GM23338 (cell line): ENCODE data around the gene FCHSD2. TPM values are rescaled to one million over a fixed set of nuclear protein-coding genes. Genes with fewer than 3 reads are reported as not detected.

Experiments
- ATAC-seq: fragments of 200-7000 bp; cut with Tn5 transposase; 3 replicates; pipeline ENCODE4 v1.9.1; 2020
- DNase-seq: peaks from one replicate; pipeline ENCODE4 v3.0.0-alpha.2; 2015; ENCODE audit warnings: low spot score
- H2AFZ ChIP-seq: fragments of 200-600 bp; sonication (generic); 2 replicates; pipeline ENCODE4 v1.8.0; 2016; ENCODE audit warnings: antibody characterized with exemption, mild to moderate bottlenecking, moderate library complexity
- H3F3A ChIP-seq: fragments of 200-600 bp; sonication (generic); replicated peaks from 2 replicates; pipeline ENCODE4 v1.8.0; 2017; ENCODE audit warnings: antibody characterized with exemption, mixed run types, low read depth
- H3K27ac ChIP-seq: fragments of 200-600 bp; sonication (generic); 2 replicates; pipeline ENCODE4 v1.6.1; 2016; ENCODE audit warnings: low read depth
- H3K27me3 ChIP-seq: fragments of 200-600 bp; sonication (generic); 2 replicates; pipeline ENCODE4 v1.8.0; 2016; ENCODE audit warnings: mild to moderate bottlenecking, mixed run types, moderate library complexity; ENCODE audit not compliant: insufficient read depth
- H3K36me3 ChIP-seq: fragments of 200-600 bp; sonication (generic); 2 replicates; pipeline ENCODE4 v1.8.0; 2016; ENCODE audit warnings: mild to moderate bottlenecking; ENCODE audit not compliant: insufficient read depth
- H3K4me1 ChIP-seq: fragments of 200-600 bp; sonication (generic); 2 replicates; pipeline ENCODE4 v1.8.0; 2016; ENCODE audit warnings: mild to moderate bottlenecking, moderate library complexity; ENCODE audit not compliant: insufficient read depth
- H3K4me2 ChIP-seq: fragments of 200-600 bp; sonication (generic); 2 replicates; pipeline ENCODE4 v1.7.1; 2017; ENCODE audit warnings: mixed run types
- H3K4me3 ChIP-seq: fragments of 200-600 bp; sonication (generic); 2 replicates; pipeline ENCODE4 v1.6.1; 2016; ENCODE audit warnings: mixed run types
- H3K79me2 ChIP-seq: fragments of 200-600 bp; sonication (generic); replicated peaks from 2 replicates; pipeline ENCODE4 v1.8.0; 2017; ENCODE audit warnings: mild to moderate bottlenecking; ENCODE audit not compliant: insufficient read depth
- H3K9me2 ChIP-seq: fragments of 200-600 bp; sonication (generic); 2 replicates; pipeline ENCODE4 v1.8.0; 2017; ENCODE audit not compliant: insufficient read depth
- H4K20me1 ChIP-seq: fragments of 200-600 bp; sonication (generic); replicated peaks from 2 replicates; pipeline ENCODE4 v1.8.0; 2017; ENCODE audit warnings: mild to moderate bottlenecking; ENCODE audit not compliant: insufficient read depth
- H3K27ac Mint-ChIP-seq: 2 replicates; pipeline ENCODE4 v1.8.0; 2020; ENCODE audit warnings: inconsistent platforms, mild to moderate bottlenecking, moderate library complexity, mixed read lengths
- H3K27me3 Mint-ChIP-seq: 3 replicates; pipeline ENCODE4 v1.8.0; 2022; ENCODE audit warnings: low read depth, mild to moderate bottlenecking, moderate library complexity, mixed read lengths, inconsistent platforms; ENCODE audit not compliant: insufficient read depth, poor library complexity
- H3K36me3 Mint-ChIP-seq: 3 replicates; pipeline ENCODE4 v1.8.0; 2021; ENCODE audit warnings: low read depth, mild to moderate bottlenecking, inconsistent platforms, moderate library complexity, mixed read lengths
- H3K4me1 Mint-ChIP-seq: 3 replicates; pipeline ENCODE4 v1.8.0; 2020; ENCODE audit warnings: mild to moderate bottlenecking, inconsistent platforms, mixed read lengths
- H3K4me3 Mint-ChIP-seq: 3 replicates; pipeline ENCODE4 v1.8.0; 2021; ENCODE audit warnings: moderate library complexity, mild to moderate bottlenecking, inconsistent platforms, mixed read lengths
- H3K9me3 Mint-ChIP-seq: 3 replicates; pipeline ENCODE4 v1.8.0; 2020; ENCODE audit warnings: moderate library complexity, mild to moderate bottlenecking, inconsistent platforms, mixed read lengths
- CREB1 ChIP-seq: fragments of 250-450 bp; sonication (Bioruptor Pico); IDR thresholded peaks from 2 replicates; pipeline ENCODE4 v1.5.0; 2020; ENCODE audit warnings: low read depth, mild to moderate bottlenecking, moderate library complexity
- EZH2 ChIP-seq: fragments of 200-600 bp; sonication (generic); IDR thresholded peaks from one replicate; pipeline ENCODE4 v1.8.0; 2017; ENCODE audit warnings: antibody characterized with exemption, mild to moderate bottlenecking, low read depth; ENCODE audit not compliant: unreplicated experiment
- EZH2phosphoT487 ChIP-seq: fragments of 200-600 bp; sonication (generic); IDR thresholded peaks from one replicate; pipeline ENCODE4 v1.8.1; 2018; ENCODE audit warnings: antibody characterized with exemption; ENCODE audit not compliant: unreplicated experiment
- JUNB ChIP-seq: IDR thresholded peaks from one replicate; pipeline ENCODE4 v1.6.1; 2016; ENCODE audit warnings: antibody characterized with exemption; ENCODE audit not compliant: unreplicated experiment
- POLR2AphosphoS5 ChIP-seq: IDR thresholded peaks from 2 replicates; pipeline ENCODE4 v1.6.1; 2016; ENCODE audit warnings: antibody characterized with exemption, low read depth
- STAT1 ChIP-seq: IDR thresholded peaks from one replicate; pipeline ENCODE4 v1.6.1; 2016; ENCODE audit warnings: antibody characterized with exemption; ENCODE audit not compliant: unreplicated experiment
- ZNF114 ChIP-seq: fragments of 250-450 bp; sonication (Bioruptor Pico); IDR thresholded peaks from 2 replicates; pipeline ENCODE4 v1.5.0; 2020; ENCODE audit warnings: mild to moderate bottlenecking, moderate library complexity
- ZNF331 ChIP-seq: fragments of 250-450 bp; sonication (Bioruptor Pico); IDR thresholded peaks from 2 replicates; pipeline ENCODE4 v1.5.0; 2020; ENCODE audit warnings: low read depth, mild to moderate bottlenecking, moderate library complexity
- polyA plus RNA-seq: library from polyadenylated mRNA; unstranded; fragments of >200 nt; fragmentation: Nextera tagmentation; extraction: Ambion mirVana; gene quantifications from 2 replicates; pipeline ENCODE4 v1.2.1, GENCODE V29; 2016
- total RNA-seq: library from RNA; depleted of rRNA; stranded (reverse); fragments of >200 nt; shearing (Covaris generic); gene quantifications from 2 replicates; pipeline ENCODE4 v1.2.3, GENCODE V29; 2014
- TF ChIP-seq, protein P1 (sequence below): fragments of 250-450 bp; sonication (Bioruptor Pico); IDR thresholded peaks from 2 replicates; pipeline ENCODE4 v1.5.0; 2020; ENCODE audit warnings: mild to moderate bottlenecking, moderate library complexity
- TF ChIP-seq, protein P2 (sequence below): IDR thresholded peaks from 2 replicates; pipeline ENCODE4 v1.6.1; 2016; ENCODE audit warnings: antibody characterized with exemption
- TF ChIP-seq, protein P3 (sequence below): IDR thresholded peaks from one replicate; pipeline ENCODE4 v1.6.1; 2018; ENCODE audit warnings: antibody characterized with exemption; ENCODE audit not compliant: unreplicated experiment

The FCHSD2 gene
- total and polyA plus RNA-seq, 2 experiments from 2014 or later = 3.6 to 5.2 TPM

DNA sequence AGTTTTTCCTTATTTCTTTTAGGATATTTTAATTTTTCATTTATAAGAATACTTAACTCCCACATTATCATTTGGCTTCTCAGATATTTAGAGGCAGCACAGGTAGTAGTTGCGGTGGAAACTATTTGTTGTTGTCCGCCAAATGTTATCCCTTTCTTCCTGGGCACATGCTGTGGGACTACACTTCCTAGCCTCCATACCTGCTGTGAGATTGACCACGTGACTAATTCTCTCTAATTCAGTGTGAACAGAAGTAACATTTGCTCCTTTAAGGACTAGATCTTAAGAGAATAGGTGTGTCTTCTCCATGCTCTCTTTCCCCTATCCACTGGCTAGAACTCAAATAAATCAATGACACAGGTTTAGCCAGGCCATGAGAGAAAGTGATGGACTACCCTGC is 191.4 kb downstream of the FCHSD2 start (continued):
- TF ChIP-seq, protein P1, sequence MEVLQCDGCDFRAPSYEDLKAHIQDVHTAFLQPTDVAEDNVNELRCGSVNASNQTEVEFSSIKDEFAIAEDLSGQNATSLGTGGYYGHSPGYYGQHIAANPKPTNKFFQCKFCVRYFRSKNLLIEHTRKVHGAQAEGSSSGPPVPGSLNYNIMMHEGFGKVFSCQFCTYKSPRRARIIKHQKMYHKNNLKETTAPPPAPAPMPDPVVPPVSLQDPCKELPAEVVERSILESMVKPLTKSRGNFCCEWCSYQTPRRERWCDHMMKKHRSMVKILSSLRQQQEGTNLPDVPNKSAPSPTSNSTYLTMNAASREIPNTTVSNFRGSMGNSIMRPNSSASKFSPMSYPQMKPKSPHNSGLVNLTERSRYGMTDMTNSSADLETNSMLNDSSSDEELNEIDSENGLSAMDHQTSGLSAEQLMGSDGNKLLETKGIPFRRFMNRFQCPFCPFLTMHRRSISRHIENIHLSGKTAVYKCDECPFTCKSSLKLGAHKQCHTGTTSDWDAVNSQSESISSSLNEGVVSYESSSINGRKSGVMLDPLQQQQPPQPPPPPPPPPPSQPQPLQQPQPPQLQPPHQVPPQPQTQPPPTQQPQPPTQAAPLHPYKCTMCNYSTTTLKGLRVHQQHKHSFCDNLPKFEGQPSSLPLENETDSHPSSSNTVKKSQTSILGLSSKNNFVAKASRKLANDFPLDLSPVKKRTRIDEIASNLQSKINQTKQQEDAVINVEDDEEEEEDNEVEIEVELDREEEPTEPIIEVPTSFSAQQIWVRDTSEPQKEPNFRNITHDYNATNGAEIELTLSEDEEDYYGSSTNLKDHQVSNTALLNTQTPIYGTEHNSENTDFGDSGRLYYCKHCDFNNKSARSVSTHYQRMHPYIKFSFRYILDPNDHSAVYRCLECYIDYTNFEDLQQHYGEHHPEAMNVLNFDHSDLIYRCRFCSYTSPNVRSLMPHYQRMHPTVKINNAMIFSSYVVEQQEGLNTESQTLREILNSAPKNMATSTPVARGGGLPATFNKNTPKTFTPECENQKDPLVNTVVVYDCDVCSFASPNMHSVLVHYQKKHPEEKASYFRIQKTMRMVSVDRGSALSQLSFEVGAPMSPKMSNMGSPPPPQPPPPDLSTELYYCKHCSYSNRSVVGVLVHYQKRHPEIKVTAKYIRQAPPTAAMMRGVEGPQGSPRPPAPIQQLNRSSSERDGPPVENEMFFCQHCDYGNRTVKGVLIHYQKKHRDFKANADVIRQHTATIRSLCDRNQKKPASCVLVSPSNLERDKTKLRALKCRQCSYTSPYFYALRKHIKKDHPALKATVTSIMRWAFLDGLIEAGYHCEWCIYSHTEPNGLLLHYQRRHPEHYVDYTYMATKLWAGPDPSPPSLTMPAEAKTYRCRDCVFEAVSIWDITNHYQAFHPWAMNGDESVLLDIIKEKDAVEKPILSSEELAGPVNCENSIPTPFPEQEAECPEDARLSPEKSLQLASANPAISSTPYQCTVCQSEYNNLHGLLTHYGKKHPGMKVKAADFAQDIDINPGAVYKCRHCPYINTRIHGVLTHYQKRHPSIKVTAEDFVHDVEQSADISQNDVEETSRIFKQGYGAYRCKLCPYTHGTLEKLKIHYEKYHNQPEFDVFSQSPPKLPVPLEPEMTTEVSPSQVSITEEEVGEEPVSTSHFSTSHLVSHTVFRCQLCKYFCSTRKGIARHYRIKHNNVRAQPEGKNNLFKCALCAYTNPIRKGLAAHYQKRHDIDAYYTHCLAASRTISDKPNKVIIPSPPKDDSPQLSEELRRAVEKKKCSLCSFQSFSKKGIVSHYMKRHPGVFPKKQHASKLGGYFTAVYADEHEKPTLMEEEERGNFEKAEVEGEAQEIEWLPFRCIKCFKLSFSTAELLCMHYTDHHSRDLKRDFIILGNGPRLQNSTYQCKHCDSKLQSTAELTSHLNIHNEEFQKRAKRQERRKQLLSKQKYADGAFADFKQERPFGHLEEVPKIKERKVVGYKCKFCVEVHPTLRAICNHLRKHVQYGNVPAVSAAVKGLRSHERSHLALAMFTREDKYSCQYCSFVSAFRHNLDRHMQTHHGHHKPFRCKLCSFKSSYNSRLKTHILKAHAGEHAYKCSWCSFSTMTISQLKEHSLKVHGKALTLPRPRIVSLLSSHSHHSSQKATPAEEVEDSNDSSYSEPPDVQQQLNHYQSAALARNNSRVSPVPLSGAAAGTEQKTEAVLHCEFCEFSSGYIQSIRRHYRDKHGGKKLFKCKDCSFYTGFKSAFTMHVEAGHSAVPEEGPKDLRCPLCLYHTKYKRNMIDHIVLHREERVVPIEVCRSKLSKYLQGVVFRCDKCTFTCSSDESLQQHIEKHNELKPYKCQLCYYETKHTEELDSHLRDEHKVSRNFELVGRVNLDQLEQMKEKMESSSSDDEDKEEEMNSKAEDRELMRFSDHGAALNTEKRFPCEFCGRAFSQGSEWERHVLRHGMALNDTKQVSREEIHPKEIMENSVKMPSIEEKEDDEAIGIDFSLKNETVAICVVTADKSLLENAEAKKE (CRISPR knock-in tag) = no peak

DNA sequence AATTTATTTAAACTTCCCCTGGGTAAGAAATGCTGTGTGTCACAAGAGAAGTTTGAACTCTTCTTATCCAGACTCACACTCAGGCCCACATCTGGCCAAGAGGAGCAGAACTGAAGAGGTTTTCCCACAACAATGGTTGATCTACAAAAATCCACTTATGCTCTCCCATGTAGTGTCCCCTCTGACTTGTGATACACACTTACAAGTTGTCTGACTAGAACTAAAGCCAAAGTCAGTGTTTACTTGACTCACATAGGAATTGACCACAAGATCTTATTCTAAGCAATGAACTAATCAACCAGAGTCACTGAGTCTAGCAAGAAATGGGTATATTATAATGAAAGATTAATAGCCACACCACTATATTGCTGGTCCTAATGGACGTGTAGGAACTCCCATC is 194.9 kb downstream of the FCHSD2 start:
- H3K4me3 ChIP-seq = no peak overlapping the region
- H3K9me3 Mint-ChIP-seq = no peaks in the 10 kb centered on the region
- H4K20me1 ChIP-seq = no peaks in the 10 kb centered on the region
- H3K4me1 ChIP-seq = no peaks in the 10 kb centered on the region
- no peaks in the 10 kb centered on the region for H3K36me3 ChIP-seq
- peaks cover 14% of the 10 kb centered on the region; the same call in 2 of the 3 replicates for H3K4me1 Mint-ChIP-seq
- no peak overlapping the region for H3K4me3 Mint-ChIP-seq
- H3K36me3 Mint-ChIP-seq = no peaks in the 10 kb centered on the region
- H3K27ac Mint-ChIP-seq = no peak overlapping the region
- H3K79me2 ChIP-seq = no peaks in the 10 kb centered on the region
- no peaks in the 10 kb centered on the region for H3F3A ChIP-seq
- no peak overlapping the region for H3K27ac ChIP-seq
- ATAC-seq (no peak), DNase-seq (no peak)
- H3K4me2 ChIP-seq = no peak overlapping the region
- no peaks in the 10 kb centered on the region for H3K9me2 ChIP-seq
- H3K27me3 ChIP-seq = no peaks in the 10 kb centered on the region
- H3K27me3 Mint-ChIP-seq = peaks cover 3% of the 10 kb centered on the region
- no peak overlapping the region for H2AFZ ChIP-seq
- TF ChIP-seq EZH2phosphoT487 = no peak
- no peak for TF ChIP-seq ZNF331 (CRISPR knock-in tag)
- TF ChIP-seq, protein P2, sequence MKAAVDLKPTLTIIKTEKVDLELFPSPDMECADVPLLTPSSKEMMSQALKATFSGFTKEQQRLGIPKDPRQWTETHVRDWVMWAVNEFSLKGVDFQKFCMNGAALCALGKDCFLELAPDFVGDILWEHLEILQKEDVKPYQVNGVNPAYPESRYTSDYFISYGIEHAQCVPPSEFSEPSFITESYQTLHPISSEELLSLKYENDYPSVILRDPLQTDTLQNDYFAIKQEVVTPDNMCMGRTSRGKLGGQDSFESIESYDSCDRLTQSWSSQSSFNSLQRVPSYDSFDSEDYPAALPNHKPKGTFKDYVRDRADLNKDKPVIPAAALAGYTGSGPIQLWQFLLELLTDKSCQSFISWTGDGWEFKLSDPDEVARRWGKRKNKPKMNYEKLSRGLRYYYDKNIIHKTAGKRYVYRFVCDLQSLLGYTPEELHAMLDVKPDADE = no peak
- no peak for TF ChIP-seq CREB1 (CRISPR knock-in tag)
- TF ChIP-seq ZNF114 (CRISPR knock-in tag) = no peak
- TF ChIP-seq JUNB = no peak
- no peak for TF ChIP-seq STAT1
- TF ChIP-seq POLR2AphosphoS5 = no peak
- no peak for TF ChIP-seq EZH2
- TF ChIP-seq, protein P3, sequence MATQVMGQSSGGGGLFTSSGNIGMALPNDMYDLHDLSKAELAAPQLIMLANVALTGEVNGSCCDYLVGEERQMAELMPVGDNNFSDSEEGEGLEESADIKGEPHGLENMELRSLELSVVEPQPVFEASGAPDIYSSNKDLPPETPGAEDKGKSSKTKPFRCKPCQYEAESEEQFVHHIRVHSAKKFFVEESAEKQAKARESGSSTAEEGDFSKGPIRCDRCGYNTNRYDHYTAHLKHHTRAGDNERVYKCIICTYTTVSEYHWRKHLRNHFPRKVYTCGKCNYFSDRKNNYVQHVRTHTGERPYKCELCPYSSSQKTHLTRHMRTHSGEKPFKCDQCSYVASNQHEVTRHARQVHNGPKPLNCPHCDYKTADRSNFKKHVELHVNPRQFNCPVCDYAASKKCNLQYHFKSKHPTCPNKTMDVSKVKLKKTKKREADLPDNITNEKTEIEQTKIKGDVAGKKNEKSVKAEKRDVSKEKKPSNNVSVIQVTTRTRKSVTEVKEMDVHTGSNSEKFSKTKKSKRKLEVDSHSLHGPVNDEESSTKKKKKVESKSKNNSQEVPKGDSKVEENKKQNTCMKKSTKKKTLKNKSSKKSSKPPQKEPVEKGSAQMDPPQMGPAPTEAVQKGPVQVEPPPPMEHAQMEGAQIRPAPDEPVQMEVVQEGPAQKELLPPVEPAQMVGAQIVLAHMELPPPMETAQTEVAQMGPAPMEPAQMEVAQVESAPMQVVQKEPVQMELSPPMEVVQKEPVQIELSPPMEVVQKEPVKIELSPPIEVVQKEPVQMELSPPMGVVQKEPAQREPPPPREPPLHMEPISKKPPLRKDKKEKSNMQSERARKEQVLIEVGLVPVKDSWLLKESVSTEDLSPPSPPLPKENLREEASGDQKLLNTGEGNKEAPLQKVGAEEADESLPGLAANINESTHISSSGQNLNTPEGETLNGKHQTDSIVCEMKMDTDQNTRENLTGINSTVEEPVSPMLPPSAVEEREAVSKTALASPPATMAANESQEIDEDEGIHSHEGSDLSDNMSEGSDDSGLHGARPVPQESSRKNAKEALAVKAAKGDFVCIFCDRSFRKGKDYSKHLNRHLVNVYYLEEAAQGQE = no peak
